ENCODE results near the gene EXOC6B. TPM values are rescaled to one million over a fixed set of nuclear protein-coding genes. Genes with fewer than 3 reads are reported as not detected.
A peak's percentile ranks its signal among the peaks of the same experiment; 100 is the strongest.

EXOC6B gene
- total RNA-seq, 1 donor from 2014 or later, result 7.7 TPM

DNA sequence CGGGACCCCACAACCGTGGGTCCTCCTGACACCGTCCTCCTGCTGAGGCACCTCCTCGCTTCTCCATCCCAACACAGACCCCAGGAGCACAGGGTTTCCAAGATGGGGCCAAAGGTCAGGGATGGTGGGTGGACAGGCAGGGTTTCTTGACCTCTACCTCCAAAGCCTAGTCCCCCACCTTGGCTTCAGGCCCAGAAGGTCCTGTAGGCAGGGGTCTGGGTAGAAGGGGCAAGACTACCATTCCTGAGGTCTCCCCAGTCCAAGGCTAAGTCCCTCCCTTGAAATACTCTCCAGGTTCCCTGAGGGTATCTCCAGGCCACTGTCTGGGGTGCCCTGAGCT, 685.2 kb downstream of the EXOC6B start:
- TF ChIP-seq, protein P1, sequence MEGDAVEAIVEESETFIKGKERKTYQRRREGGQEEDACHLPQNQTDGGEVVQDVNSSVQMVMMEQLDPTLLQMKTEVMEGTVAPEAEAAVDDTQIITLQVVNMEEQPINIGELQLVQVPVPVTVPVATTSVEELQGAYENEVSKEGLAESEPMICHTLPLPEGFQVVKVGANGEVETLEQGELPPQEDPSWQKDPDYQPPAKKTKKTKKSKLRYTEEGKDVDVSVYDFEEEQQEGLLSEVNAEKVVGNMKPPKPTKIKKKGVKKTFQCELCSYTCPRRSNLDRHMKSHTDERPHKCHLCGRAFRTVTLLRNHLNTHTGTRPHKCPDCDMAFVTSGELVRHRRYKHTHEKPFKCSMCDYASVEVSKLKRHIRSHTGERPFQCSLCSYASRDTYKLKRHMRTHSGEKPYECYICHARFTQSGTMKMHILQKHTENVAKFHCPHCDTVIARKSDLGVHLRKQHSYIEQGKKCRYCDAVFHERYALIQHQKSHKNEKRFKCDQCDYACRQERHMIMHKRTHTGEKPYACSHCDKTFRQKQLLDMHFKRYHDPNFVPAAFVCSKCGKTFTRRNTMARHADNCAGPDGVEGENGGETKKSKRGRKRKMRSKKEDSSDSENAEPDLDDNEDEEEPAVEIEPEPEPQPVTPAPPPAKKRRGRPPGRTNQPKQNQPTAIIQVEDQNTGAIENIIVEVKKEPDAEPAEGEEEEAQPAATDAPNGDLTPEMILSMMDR (conservative IDR thresholded peaks at IDR 0.05; ENCODE audit: low read depth, low read length), result no peak
- H3K4me3 ChIP-seq (ENCODE audit: low read depth, low read length), result no peak overlapping the region
- DNase-seq (ENCODE audit: low read depth), result no peak

DNA sequence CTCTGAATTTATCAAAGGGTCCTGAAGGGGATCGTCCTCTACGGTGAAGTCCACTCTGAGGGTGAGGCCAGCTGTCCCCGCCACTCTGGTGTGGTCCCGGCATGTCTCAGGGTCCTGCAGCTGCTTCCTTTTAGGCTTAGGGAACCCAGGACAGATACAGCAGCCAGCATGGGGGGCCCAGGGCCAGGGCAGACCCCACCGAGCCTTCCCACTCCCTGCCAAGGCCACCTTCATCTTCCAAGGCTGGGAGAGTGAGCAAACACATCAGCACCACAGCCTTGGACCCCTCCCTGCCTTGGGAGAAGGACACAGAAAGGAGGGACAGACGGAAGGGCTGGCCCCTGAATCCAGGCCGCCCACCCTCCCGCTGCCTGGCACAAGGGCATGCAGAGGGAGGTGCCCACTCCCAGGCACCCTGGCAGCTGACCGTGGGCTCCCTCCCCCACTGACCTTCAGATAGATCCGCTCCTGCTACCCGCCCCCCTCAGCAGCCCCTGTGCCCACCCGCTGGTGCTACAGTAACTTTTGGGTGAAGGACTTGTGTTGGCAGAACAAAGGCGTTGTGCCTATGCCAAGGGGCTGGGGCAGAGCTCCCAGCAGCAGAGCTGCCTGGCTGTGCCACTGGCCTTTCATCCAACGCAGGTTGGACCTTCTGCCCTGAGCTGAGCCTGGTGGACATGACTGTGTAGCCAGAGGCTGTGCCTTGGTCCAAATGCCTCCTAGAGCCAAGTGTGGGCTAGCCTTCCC, 685.8 kb downstream of the EXOC6B start:
- no peak for DNase-seq (ENCODE audit: low read depth)
- H3K4me3 ChIP-seq (ENCODE audit: low read depth, low read length), result no peak overlapping the region
- TF ChIP-seq, protein P1 (conservative IDR thresholded peaks at IDR 0.05; ENCODE audit: low read depth, low read length), result no peak

DNA sequence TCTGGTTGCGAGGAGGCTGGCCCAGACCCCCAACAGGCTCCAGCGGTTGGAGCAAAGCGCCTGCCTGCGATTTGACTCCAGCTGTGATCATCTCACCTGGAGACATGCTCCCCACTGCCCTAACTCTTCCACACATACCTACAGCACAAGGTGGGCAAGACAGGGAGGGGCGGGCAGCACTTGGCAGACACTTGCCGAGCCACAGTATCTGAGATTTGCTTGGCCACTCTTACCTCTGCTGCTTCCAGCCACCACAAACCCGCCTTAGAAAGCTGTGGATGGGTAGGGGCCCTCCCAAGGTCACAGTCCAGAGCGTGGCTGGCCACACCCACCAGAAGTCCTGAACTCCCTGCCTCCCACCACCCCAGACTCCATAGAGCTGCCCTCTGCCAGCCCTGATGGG, 686.4 kb downstream of the EXOC6B start:
- TF ChIP-seq, protein P1 (conservative IDR thresholded peaks at IDR 0.05; ENCODE audit: low read depth, low read length), result no peak
- DNase-seq (ENCODE audit: low read depth), result no peak
- no peak overlapping the region for H3K4me3 ChIP-seq (ENCODE audit: low read depth, low read length)

DNA sequence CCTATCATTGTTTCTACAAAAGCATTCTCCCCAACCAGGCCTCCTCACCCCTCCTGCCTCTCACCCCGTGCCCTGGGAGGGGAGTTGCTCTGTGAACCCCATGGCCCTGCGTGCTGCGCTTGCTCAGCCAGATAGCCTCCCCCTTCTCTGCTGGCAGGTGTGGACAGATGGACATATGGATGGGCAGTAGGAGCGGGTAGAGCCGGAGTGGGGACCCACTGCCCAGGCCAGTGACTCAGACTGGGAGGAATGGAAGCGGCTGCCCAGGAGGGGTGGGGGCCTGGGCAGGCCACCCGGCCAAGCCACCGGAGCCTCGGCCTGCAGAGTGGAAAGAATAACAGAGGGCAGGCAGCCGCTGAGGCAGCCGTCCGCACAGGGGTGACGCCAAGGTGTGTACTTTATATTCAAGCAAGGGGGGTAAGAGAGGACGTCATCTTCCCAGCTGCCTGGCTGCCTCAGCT, 686.9 kb downstream of the EXOC6B start:
- H3K4me3 ChIP-seq (ENCODE audit: low read depth, low read length), result no peak overlapping the region
- TF ChIP-seq, protein P1 (conservative IDR thresholded peaks at IDR 0.05; ENCODE audit: low read depth, low read length), result no peak

DNA sequence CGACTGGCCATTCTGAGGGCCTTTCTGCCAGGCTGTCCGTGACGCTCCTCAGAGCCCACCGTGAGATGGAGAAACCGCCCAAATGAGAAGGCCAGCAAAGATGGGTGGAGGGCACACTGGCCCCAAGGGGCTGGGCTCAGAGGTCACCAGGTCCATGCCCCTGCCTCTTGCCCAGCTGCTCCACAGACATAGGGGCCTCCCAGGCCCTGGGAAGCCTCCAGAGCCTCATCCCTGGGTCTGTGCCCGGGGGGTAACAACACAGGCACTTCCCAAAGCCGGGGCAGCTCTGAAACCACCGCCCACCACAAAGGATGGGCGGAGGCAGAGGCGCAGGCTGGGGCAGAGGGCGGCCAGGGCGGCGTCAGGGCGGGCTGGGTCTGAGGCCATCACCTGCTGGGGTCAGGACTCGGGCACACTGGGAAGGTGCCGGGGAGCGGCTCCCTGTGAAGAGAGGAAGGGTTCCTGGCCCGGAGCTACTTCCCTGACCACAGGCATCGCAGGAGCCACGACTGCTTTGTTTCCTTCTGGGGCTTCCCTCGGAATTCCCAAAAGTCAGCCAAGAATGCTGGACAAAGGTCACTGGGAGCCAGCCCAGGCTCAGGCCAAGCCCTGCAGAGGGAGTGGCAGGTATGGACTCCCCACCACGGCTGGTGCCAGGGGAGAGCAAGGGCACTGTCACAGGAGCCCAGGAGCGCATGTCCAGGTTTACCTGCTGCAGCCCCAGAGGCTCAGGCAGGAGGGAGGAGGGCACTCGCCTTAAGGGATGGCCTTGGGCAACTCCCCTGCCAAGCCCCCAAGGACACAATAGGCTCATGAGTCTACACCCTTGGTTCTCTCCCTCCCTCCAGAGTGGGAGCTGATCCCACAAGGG, 687.6 kb downstream of the EXOC6B start:
- H3K4me3 ChIP-seq (ENCODE audit: low read depth, low read length), result no peak overlapping the region
- TF ChIP-seq, protein P1 (conservative IDR thresholded peaks at IDR 0.05; ENCODE audit: low read depth, low read length), result no peak
- DNase-seq (ENCODE audit: low read depth), result no peak

More for the DNA sequence above, 686.9 kb downstream of the EXOC6B start:
- no peak for DNase-seq (ENCODE audit: low read depth)

DNA sequence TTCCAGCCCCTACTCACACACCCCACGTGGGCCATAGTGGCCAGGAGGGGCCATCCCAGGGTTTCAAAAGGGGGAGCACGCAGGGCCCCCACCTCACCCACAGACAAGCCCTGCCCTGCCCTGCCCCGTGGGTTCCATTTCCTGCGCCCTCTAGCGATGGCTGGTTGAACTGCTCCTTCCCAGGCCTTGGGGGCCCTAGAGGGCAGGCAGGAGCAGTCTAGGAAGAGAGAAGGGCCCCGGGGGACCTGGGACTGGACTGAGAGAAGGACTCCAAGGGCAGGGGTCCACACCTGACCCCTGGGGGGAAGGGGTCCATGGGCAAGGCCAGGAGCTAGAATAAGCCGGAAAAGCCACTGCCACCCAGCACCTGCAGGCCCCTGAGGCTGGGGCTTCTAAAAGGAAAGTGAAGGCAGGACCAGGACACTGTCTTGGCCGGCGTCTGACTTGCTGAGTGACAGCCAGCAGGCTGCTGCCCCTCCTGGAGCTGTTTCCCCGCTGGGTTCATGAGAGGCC, 688.3 kb downstream of the EXOC6B start:
- no peak overlapping the region for H3K4me3 ChIP-seq (ENCODE audit: low read depth, low read length)
- DNase-seq (ENCODE audit: low read depth), result no peak
- TF ChIP-seq, protein P1 (conservative IDR thresholded peaks at IDR 0.05; ENCODE audit: low read depth, low read length), result peak; percentile 92

All from epithelial cell of proximal tubule (primary cell).